Esophagus muscularis mucosa (tissue), 4 donors: ENCODE results near the gene ZFP1. TPM values are rescaled to one million over a fixed set of nuclear protein-coding genes. Genes with fewer than 3 reads are reported as not detected.

Experiments used
- DNase-seq: peaks from one replicate; pipeline ENCODE4 v3.0.0-alpha.2; 2017; ENCODE audit errors: extremely low spot score
- H3K27ac ChIP-seq, 4 donors: fragments of 200-600 bp; sonication (generic); replicated peaks in 1 of 4; 1 replicate in 3 of 4; 2 replicates in 1 of 4; pipeline ENCODE4 v1.5.1; 2016 to 2019; ENCODE audit warnings: mild to moderate bottlenecking in 1 of 4
- H3K27me3 ChIP-seq, 4 donors: fragments of 200-600 bp; sonication (generic); one replicate each; pipeline versions ENCODE4 v1.5.1 to v1.6.0; 2016 to 2019
- H3K36me3 ChIP-seq, 4 donors: fragments of 200-600 bp; sonication (generic); one replicate each; pipeline ENCODE4 v1.5.1; 2016 to 2019
- H3K4me1 ChIP-seq, 4 donors: fragments of 200-600 bp; sonication (generic); one replicate each; pipeline ENCODE4 v1.5.1; 2016 to 2019
- H3K4me3 ChIP-seq, 4 donors: fragments of 200-600 bp; sonication (generic); 1 replicate in 2 of 4; 2 replicates in 2 of 4; pipeline ENCODE4 v1.5.1; 2016 to 2019; ENCODE audit warnings: mild to moderate bottlenecking in 4 of 4, moderate library complexity in 1 of 4
- H3K9me3 ChIP-seq, 4 donors: fragments of 200-600 bp; sonication (generic); 1 replicate in 3 of 4; 2 replicates in 1 of 4; pipeline ENCODE4 v1.5.1; 2016 to 2019
- EP300 ChIP-seq: sonication (generic); formaldehyde crosslinking; IDR thresholded peaks from one replicate; pipeline ENCODE4 v1.6.1; 2017; ENCODE audit warnings: antibody characterized with exemption
- POLR2A ChIP-seq: fragments of 450-650 bp; IDR thresholded peaks from one replicate; pipeline ENCODE4 v1.6.1; 2017; ENCODE audit warnings: antibody characterized with exemption, moderate library complexity, mild to moderate bottlenecking, low read depth
- POLR2AphosphoS5 ChIP-seq, 2 donors: sonication (generic); formaldehyde crosslinking; IDR thresholded peaks; one replicate each; pipeline ENCODE4 v1.6.1; 2017; ENCODE audit warnings: antibody characterized with exemption in 2 of 2
- WGBS: methylation state at CpG from one replicate; pipeline ENCODE4 v1.1.5; 2018; 5-methylcytosine and 5-hydroxymethylcytosine counted together
- intact Hi-C: fragments of 100-400 bp; cut with DNase I; formaldehyde crosslinking; loops from one replicate; pipeline ENCODE4 v1.15.1; 2023
- total RNA-seq, 4 donors: library from RNA; depleted of rRNA; stranded (reverse); fragments of >200 nt; gene quantifications; one replicate each; pipeline versions ENCODE4 v1.1.0 to v1.2.1, GENCODE V29; 2016
- TF ChIP-seq, protein P1 (sequence below), 3 experiments: fragments of 200-600 bp in 2 of 3; fragments of 450-650 bp in 1 of 3; sonication (generic) in 2 of 3; IDR thresholded peaks; one replicate each; pipeline ENCODE4 v1.5.1; 2017 to 2019; ENCODE audit warnings: antibody characterized with exemption in 3 of 3, mild to moderate bottlenecking in 2 of 3, moderate library complexity in 1 of 3

Gene ZFP1
- total RNA-seq, 4 donors from 2014 or later: 8.4 to 17.4 (median 12.0) TPM

DNA sequence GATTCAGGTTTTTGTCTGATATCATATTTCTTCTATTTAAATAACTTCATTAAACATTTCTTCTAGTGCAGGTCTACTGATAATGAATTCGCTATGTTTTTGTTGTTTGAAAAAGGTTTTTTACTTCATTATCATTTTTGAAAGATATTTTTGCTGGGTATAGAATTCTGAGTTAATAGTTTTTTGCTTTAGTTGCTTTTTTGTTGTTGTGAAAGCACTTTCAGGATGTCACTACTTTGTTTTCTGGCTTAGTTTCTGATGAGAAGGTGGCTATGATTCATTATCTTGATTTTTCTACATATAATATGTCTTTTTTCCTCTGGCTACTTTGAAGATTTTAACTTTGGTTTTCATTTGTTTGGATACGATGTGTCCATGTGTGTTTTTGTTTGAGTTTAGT is 3.5 kb downstream of the ZFP1 start:
- Histone ChIP-seq H3K9me3 (peaks cover 0 to 19% (median 7%) of the 10 kb centered on the region in 4 donors), H3K27me3 (no peaks in the 10 kb centered on the region), H3K36me3 (peaks cover 0 to 37% (median 17%) of the 10 kb centered on the region in 4 donors), H3K4me3 (no peak overlapping the region), H3K27ac (no peak overlapping the region), H3K4me1 (peaks cover 10 to 18% (median 12%) of the 10 kb centered on the region in 4 donors)
- TF ChIP-seq, protein P1, sequence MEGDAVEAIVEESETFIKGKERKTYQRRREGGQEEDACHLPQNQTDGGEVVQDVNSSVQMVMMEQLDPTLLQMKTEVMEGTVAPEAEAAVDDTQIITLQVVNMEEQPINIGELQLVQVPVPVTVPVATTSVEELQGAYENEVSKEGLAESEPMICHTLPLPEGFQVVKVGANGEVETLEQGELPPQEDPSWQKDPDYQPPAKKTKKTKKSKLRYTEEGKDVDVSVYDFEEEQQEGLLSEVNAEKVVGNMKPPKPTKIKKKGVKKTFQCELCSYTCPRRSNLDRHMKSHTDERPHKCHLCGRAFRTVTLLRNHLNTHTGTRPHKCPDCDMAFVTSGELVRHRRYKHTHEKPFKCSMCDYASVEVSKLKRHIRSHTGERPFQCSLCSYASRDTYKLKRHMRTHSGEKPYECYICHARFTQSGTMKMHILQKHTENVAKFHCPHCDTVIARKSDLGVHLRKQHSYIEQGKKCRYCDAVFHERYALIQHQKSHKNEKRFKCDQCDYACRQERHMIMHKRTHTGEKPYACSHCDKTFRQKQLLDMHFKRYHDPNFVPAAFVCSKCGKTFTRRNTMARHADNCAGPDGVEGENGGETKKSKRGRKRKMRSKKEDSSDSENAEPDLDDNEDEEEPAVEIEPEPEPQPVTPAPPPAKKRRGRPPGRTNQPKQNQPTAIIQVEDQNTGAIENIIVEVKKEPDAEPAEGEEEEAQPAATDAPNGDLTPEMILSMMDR (IDR thresholded peaks at IDR 0.05): no peak
- TF ChIP-seq POLR2AphosphoS5 (IDR thresholded peaks at IDR 0.05): no peak
- TF ChIP-seq POLR2A: no peak
- TF ChIP-seq EP300: no peak
- DNase-seq: no peak
- WGBS: 47% methylated on average over 2 of the region's 2 CpGs
- intact Hi-C loops: no loop called here

DNA sequence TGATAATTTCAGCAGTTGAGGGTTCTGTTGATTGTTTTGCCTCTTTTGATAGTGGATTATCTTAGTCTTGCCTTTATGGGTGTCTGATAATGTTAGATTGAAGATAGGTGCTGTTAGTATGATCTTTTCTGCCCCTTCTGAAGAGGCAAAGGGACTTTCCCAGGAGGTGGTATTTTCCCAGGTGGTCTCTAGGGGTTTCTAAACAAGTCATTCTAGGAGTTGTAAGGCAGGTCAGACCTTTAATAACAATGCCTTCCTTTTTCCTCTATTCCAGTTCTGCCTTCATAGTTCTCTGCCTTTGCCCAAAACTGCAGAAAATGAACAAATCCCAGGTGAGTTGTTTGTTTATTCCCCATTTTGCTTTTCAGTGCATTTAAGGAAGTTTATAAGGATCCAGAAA is 4.3 kb downstream of the ZFP1 start:
- Histone ChIP-seq H3K36me3 (peaks cover 0 to 39% (median 17%) of the 10 kb centered on the region in 4 donors), H3K27me3 (no peaks in the 10 kb centered on the region), H3K9me3 (peaks cover 0 to 19% (median 7%) of the 10 kb centered on the region in 4 donors), H3K4me3 (no peak overlapping the region), H3K27ac (no peak overlapping the region), H3K4me1 (peaks cover 10 to 17% (median 12%) of the 10 kb centered on the region in 4 donors)
- intact Hi-C loops: no loop called here
- no peak for DNase-seq
- TF ChIP-seq POLR2A (no peak), POLR2AphosphoS5 (IDR thresholded peaks at IDR 0.05) (no peak)

DNA sequence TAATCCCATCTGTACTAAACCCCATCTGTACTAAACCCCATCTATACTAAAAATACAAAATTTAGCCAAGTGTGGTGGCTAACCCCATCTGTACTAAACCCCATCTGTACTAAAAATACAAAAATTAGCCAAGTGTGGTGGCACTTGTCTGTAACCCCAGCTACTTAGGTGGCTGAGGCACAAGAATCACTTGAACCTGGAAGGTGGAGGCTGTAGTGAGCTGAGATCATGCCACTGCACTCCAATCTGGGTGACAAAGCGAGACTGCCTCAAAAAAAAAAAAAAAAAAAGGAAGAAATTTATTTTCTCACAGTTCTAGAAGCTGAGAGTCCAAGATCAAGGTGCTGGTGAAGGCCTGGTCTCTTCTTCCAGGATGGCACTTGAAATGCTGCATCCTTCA is 12.1 kb downstream of the ZFP1 start:
- Histone ChIP-seq H3K4me3 (no peak overlapping the region), H3K27me3 (no peaks in the 10 kb centered on the region), H3K4me1 (no peaks in the 10 kb centered on the region), H3K27ac (no peak overlapping the region), H3K36me3 (peaks cover 0 to 25% (median 7%) of the 10 kb centered on the region in 4 donors), H3K9me3 (no peaks in the 10 kb centered on the region)
- TF ChIP-seq, protein P1 (IDR thresholded peaks at IDR 0.05): no peak
- TF ChIP-seq EP300: no peak
- TF ChIP-seq POLR2A: no peak
- TF ChIP-seq POLR2AphosphoS5 (IDR thresholded peaks at IDR 0.05): no peak
- DNase-seq: no peak
- intact Hi-C loops: no loop called here
- 100% methylated on average over 1 of the region's 1 CpG for WGBS

DNA sequence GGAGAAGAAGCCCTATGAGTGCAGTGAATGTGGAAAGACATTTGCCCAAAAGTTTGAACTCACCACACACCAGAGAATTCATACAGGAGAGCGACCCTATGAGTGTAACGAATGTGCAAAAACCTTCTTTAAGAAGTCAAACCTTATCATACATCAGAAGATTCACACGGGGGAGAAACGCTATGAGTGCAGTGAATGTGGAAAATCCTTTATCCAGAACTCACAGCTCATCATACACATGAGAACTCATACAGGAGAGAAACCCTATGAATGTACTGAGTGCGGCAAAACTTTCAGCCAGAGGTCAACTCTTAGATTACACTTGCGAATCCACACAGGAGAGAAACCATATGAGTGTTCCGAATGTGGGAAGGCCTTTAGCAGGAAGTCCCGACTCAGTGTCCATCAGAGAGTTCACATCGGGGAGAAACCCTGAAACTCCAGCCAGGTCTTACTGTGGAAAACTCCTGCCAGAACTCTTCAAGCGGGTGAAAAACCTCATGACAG is 21.6 kb downstream of the ZFP1 start:
- TF ChIP-seq POLR2AphosphoS5 (IDR thresholded peaks at IDR 0.05): no peak
- no peak for TF ChIP-seq POLR2A
- no peak for TF ChIP-seq EP300
- TF ChIP-seq, protein P1 (IDR thresholded peaks at IDR 0.05): no peak
- peaks cover 0 to 20% (median 15%) of the 10 kb centered on the region in 4 donors for H3K9me3 ChIP-seq

DNA sequence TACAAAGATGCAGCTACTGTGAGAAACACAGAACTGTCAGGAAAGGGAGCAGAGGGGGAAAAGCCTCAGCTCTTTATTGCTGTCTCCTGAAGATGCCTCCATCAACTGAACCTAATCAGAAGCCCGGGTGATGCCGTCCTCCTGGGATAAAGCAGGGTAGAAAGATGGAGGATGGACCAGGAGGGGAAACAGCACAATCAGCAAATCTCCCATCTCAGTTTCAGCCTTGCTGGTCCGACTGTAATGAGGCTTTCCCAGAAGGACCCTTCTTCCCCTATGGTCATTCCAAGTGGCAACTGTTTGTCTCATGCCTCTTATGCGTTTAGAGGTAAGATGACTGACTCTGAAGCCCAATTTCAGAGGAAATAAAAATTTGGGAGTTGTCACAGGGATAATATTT is 24.3 kb downstream of the ZFP1 start:
- H3K27me3 ChIP-seq: no peaks in the 10 kb centered on the region
- no peaks in the 10 kb centered on the region for H3K4me1 ChIP-seq
- no peak overlapping the region for H3K4me3 ChIP-seq
- peaks cover 0 to 39% (median 31%) of the 10 kb centered on the region in 4 donors for H3K9me3 ChIP-seq
- TF ChIP-seq, protein P1 (IDR thresholded peaks at IDR 0.05): no peak
- TF ChIP-seq POLR2AphosphoS5 (IDR thresholded peaks at IDR 0.05) (no peak), POLR2A (no peak), EP300 (no peak)
- DNase-seq: no peak
- no peak overlapping the region for H3K27ac ChIP-seq
- intact Hi-C loops: no loop called here
- 100% methylated on average over 4 of the region's 4 CpGs for WGBS
- H3K36me3 ChIP-seq: peaks cover 31 to 48% (median 40%) of the 10 kb centered on the region in 4 donors

More for the DNA sequence above, 21.6 kb downstream of the ZFP1 start:
- intact Hi-C loops: no loop called here
- 96% methylated on average over 10 of the region's 10 CpGs for WGBS
- Histone ChIP-seq H3K36me3 (peaks cover 35 to 59% (median 54%) of the 10 kb centered on the region in 4 donors), H3K27me3 (no peaks in the 10 kb centered on the region), H3K4me3 (no peak overlapping the region), H3K4me1 (no peaks in the 10 kb centered on the region), H3K27ac (no peak overlapping the region)
- DNase-seq: no peak
